Natural killer cell treated with Interleukin-12 subunit alpha and Interleukin-12 subunit beta and Interleukin-15 and Interleukin-18, amount 100 ng/mL, for 72 hours (primary cell): ENCODE data around the gene PRIMA1. TPM values are rescaled to one million over a fixed set of nuclear protein-coding genes. Genes with fewer than 3 reads are reported as not detected.

Experiments
- ATAC-seq, 2 donors: fragments of 150-1000 bp; cut with Tn5 transposase in 1 of 2; sonication (Bioruptor Pico), chemical (Tn5 transposase) in 1 of 2; 2 replicates each; pipeline ENCODE4 v1.10.0; 2021
- DNase-seq: peaks from one replicate; pipeline ENCODE4 v3.0.0; 2022; ENCODE audit warnings: low spot score
- H3K27ac Mint-ChIP-seq, 2 donors: 1 replicate in 1 of 2; 2 replicates in 1 of 2; pipeline ENCODE4 v1.8.0; 2022; ENCODE audit warnings: mixed read lengths in 2 of 2, mild to moderate bottlenecking in 1 of 2, moderate library complexity in 1 of 2
- H3K27me3 Mint-ChIP-seq, 2 donors: 1 replicate in 1 of 2; 2 replicates in 1 of 2; pipeline ENCODE4 v1.8.0; 2022; ENCODE audit warnings: mixed read lengths in 2 of 2
- H3K36me3 Mint-ChIP-seq: one replicate; pipeline ENCODE4 v1.8.0; 2022; ENCODE audit warnings: mixed read lengths
- H3K4me1 Mint-ChIP-seq, 2 donors: 1 replicate in 1 of 2; 2 replicates in 1 of 2; pipeline ENCODE4 v1.8.0; 2022; ENCODE audit warnings: low read depth in 2 of 2, mixed read lengths in 2 of 2, mild to moderate bottlenecking in 1 of 2
- H3K4me3 Mint-ChIP-seq: one replicate; pipeline ENCODE4 v1.8.0; 2022; ENCODE audit warnings: mixed read lengths
- H3K9me3 Mint-ChIP-seq: 2 replicates; pipeline ENCODE4 v1.8.0; 2022; ENCODE audit warnings: mixed read lengths
- total RNA-seq, 2 donors: library from RNA; stranded (reverse); gene quantifications; one replicate each; pipeline ENCODE4 v1.2.3, GENCODE V29; 2022

The PRIMA1 gene, protein sequence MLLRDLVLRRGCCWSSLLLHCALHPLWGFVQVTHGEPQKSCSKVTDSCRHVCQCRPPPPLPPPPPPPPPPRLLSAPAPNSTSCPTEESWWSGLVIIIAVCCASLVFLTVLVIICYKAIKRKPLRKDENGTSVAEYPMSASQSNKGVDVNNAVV
- not detected for total RNA-seq

GRCh38 chr14:93788293-93788542, at the start of gene PRIMA1:
Gene PRIMA1, minus strand, starts transcription at chr14:93788485. Its CDS starts 767 bp downstream, at chr14:93787718.
- Mint-ChIP-seq H3K4me1 (peaks cover 0 to 2% of the 10 kb centered on the region in 2 donors), H3K27ac (no peak within 1 kb of the TSS), H3K27me3 (peaks cover 51 to 66% of the 10 kb centered on the region in 2 donors), H3K36me3 (no peaks in the 10 kb centered on the region), H3K4me3 (no peak within 1 kb of the TSS), H3K9me3 (no peaks in the 10 kb centered on the region)
- ATAC-seq (no peak), DNase-seq (no peak)

DNA sequence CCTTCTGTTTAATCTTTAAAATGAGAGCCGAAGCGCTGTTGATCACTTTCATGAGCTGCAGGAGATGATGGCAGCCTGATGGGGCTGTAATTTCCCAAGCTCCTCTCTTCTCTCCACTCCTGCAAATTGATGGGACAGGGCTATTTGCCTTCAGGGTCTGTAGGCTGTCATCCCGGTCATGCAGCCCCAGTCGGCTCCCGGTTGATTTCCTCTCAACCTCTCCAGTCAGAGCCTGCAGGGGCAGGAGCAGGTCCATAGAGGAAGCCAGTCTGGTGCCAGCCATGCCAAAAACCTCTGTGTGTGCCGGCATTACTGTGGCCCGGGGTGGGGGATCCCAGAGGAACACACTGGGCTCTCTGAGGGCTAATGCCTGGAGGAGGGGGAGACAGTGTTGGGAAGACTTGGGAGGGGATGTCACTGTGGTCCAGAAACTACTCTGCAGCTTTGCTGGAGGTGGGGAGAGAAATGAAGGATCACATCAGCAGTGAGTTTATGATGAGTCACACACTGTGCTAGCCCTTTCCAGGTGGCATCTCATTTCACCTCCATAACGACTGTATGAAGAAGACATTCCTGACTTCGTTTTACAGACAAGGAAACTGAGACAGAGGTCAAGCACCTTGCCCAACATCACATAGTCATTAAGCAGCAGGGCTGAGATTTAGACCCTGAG, 46.5 kb upstream of the PRIMA1 start:
- Mint-ChIP-seq H3K4me3 (no peak overlapping the region), H3K27ac (no peak overlapping the region), H3K27me3 (peaks cover 10 to 21% of the 10 kb centered on the region in 2 donors), H3K4me1 (peaks cover 0 to 4% of the 10 kb centered on the region in 2 donors), H3K36me3 (no peaks in the 10 kb centered on the region), H3K9me3 (no peaks in the 10 kb centered on the region)
- no peak for ATAC-seq
- no peak for DNase-seq

DNA sequence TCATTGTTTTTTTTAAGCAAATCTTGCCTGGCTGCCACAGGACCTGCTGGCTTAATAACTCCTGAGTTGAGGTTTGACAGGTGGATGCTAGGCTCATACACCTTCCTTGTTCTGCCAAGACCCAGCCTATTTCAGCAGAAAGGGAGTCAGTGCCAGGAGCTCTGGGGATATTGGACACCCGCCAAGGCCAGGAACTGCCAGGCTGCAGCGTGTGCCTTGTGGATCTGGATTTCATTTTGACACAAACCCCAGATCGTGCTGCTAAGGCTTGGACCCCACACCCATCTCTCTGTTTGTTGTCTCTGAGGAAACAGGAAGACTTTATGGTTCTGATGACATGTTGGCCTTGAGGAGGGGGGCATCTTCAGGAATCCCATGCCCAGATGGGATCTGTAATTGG, 44.4 kb upstream of the PRIMA1 start:
- Mint-ChIP-seq H3K27me3 (peaks cover 15 to 18% of the 10 kb centered on the region in 2 donors), H3K9me3 (no peaks in the 10 kb centered on the region), H3K4me1 (no peaks in the 10 kb centered on the region), H3K27ac (no peak overlapping the region), H3K4me3 (no peak overlapping the region), H3K36me3 (no peaks in the 10 kb centered on the region)
- ATAC-seq (no peak), DNase-seq (no peak)

DNA sequence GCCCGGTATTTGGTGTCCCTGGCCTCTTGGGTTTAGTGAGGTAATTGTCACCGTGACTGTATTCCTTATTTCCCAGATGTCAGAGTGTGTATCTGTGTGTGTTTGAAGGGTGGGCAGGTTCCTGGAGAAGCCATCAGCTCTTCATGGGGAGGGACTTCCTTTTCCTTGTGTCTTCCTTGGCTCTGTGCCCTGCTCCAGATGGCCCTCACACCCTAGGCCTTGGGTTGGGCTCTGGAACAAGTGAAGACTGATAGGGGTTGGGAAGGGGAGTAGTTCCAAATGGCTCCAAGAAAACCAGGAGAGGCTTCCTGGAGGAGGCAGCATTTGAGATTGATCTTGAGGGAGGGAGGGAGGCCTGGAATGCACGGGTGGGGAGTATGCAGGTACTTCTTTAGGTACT, 43.8 kb upstream of the PRIMA1 start:
- DNase-seq: no peak
- no peak overlapping the region for H3K27ac Mint-ChIP-seq
- H3K9me3 Mint-ChIP-seq: no peaks in the 10 kb centered on the region
- ATAC-seq: no peak
- no peaks in the 10 kb centered on the region for H3K36me3 Mint-ChIP-seq
- H3K4me3 Mint-ChIP-seq: no peak overlapping the region
- H3K27me3 Mint-ChIP-seq: peaks cover 15 to 18% of the 10 kb centered on the region in 2 donors
- no peaks in the 10 kb centered on the region for H3K4me1 Mint-ChIP-seq

DNA sequence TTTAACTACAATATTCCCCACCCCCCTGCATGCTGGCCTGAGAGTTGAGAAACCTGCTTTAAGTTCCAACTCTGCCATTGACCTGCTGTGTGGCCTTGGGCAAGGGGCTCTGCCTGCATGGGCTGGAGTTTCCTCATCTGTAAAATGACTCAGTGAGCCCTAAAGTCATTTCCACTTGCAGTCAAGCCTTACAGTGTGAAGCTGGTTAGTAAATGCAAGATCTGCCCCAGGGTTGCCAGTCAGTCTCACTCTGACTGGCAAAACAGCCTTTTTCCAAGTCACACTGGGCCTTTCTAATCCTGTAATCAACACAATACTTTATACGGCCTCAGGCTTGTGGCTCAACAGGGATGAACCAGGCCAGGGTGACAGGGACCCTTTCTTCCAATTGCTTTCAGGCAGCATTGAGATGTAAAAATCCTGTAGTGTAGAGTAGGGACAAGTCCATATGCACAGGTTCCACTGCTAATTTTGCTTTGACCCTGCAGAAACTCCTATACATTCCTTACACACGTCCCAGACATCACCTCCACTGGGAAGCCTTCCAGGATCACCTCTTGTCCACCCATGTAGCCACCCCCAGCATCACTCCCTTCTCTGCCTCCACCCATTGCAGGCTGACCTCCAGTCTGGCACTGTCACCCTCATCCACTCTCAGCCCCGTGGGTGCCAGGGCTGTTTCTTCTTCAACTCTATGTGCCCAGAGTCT, 42.6 kb upstream of the PRIMA1 start:
- ATAC-seq (no peak), DNase-seq (no peak)
- no peaks in the 10 kb centered on the region for H3K4me1 Mint-ChIP-seq
- no peak overlapping the region for H3K4me3 Mint-ChIP-seq
- H3K27ac Mint-ChIP-seq: no peak overlapping the region
- no peaks in the 10 kb centered on the region for H3K9me3 Mint-ChIP-seq
- H3K36me3 Mint-ChIP-seq: no peaks in the 10 kb centered on the region
- H3K27me3 Mint-ChIP-seq: peaks cover 12 to 21% of the 10 kb centered on the region in 2 donors

GRCh38 chr14:93829839-93830481, 41.7 kb upstream of the PRIMA1 start:
- Mint-ChIP-seq H3K9me3 (no peaks in the 10 kb centered on the region), H3K27ac (no peak overlapping the region), H3K4me1 (no peaks in the 10 kb centered on the region), H3K27me3 (peaks cover 8 to 20% of the 10 kb centered on the region in 2 donors), H3K4me3 (no peak overlapping the region), H3K36me3 (no peaks in the 10 kb centered on the region)
- no peak for DNase-seq
- no peak for ATAC-seq

DNA sequence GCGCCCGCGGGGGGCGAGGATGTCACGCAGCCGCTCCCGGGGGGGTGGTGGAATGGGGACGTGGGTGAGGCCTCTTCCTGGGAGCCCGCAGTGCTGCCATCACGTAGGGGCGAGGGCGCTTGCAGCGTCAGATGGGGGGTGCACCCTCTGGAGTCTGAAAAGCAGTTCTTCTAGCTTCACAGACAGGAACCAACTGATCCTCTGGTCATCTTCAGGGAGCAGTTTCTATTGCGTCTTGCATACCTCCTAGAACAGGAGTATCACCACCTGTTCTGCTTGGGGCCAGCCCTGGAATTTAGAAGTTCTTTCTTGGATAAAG, 36.9 kb upstream of the PRIMA1 start:
- Mint-ChIP-seq H3K27ac (no peak overlapping the region), H3K4me1 (no peaks in the 10 kb centered on the region), H3K4me3 (no peak overlapping the region), H3K27me3 (peaks cover 8 to 15% of the 10 kb centered on the region in 2 donors), H3K36me3 (no peaks in the 10 kb centered on the region), H3K9me3 (no peaks in the 10 kb centered on the region)
- DNase-seq (no peak), ATAC-seq (no peak)

DNA sequence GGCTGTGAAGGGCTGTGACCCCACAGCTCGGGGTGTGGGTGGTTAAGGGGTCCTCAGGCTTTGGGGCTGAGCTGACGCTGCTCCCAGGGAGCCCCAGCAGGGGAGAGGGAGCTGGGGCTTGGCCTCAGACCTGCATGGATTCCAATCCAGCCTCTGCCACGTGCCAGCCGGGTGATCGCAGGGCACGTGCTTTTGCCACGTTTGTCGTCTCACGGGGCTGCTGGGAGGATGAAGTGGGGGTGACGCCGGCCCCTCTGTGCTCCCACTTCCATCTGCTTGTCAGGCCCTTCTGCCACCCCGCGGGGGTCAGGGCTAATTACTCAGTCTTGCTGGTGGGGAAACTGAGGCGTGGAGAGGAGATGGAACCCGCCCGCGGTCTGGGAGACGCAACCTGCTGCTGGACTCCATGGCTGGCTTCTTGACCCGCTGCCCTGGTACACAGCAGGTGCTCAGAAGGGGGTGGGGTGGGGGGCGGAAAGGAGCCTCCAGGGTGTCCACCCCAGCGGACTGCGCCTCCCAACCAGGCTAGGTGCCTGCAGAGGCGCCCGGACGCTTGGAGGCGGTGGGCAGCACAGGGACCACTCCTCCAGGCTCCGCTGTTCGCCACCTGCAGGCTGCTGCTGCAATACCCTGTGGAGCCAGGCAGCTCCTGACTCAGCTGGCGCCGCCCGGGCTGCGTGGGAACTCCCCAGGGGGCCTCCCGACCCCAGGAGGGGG, 36.4 kb upstream of the PRIMA1 start:
- H3K4me3 Mint-ChIP-seq: no peak overlapping the region
- no peak overlapping the region for H3K27ac Mint-ChIP-seq
- H3K36me3 Mint-ChIP-seq: no peaks in the 10 kb centered on the region
- peak in 1 of 2 donors; percentile 15 for ATAC-seq
- H3K4me1 Mint-ChIP-seq: no peaks in the 10 kb centered on the region
- peaks cover 3 to 13% of the 10 kb centered on the region in 2 donors for H3K27me3 Mint-ChIP-seq
- DNase-seq: peak; percentile 59
- H3K9me3 Mint-ChIP-seq: no peaks in the 10 kb centered on the region

DNA sequence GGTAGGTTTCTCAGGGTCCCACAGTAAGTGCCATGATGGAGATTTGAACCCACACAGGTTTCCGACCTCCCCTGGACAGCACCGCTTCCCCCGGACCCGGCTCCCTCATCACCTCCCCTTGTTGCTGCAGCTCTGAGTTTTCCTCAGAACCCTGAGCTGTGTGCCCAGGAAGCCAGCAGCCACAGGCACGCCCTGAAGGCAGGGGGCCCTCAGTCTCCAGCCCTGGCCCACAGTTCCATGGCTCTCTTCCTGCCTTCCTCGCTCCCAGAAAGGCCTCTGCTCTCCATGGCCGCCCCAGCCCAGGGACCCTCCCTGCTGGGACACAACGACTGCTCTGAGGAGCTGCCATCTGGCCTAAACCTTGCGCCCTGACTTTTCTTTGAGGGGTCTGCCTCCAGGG, 35.8 kb upstream of the PRIMA1 start:
- no peaks in the 10 kb centered on the region for H3K4me1 Mint-ChIP-seq
- ATAC-seq (no peak), DNase-seq (no peak)
- peaks cover 5 to 12% of the 10 kb centered on the region in 2 donors for H3K27me3 Mint-ChIP-seq
- no peaks in the 10 kb centered on the region for H3K36me3 Mint-ChIP-seq
- no peak overlapping the region for H3K4me3 Mint-ChIP-seq
- H3K27ac Mint-ChIP-seq: no peak overlapping the region
- H3K9me3 Mint-ChIP-seq: no peaks in the 10 kb centered on the region

DNA sequence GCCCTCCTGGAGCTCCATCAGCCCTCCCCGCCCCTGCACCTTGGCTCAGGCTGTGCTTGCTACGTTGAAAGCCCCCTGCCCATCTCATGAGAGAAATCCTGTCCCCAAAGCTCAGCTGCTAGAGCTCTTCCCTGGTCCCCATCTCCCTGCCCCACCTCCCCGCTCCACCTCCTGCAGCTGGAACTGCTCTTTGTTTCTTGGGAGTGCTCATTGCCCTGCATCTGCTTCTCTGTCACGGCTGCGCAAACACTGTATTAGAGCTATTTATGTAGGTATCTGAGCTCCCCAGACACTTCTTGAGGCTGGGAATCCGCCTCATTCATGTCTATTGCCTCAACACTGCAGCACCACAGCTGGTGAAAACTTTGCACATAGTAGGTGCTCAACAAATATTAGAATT, 32.8 kb upstream of the PRIMA1 start:
- Mint-ChIP-seq H3K9me3 (no peaks in the 10 kb centered on the region), H3K27me3 (peaks cover 9 to 18% of the 10 kb centered on the region in 2 donors), H3K4me3 (no peak overlapping the region), H3K4me1 (no peaks in the 10 kb centered on the region), H3K36me3 (no peaks in the 10 kb centered on the region), H3K27ac (no peak overlapping the region)
- ATAC-seq (no peak), DNase-seq (no peak)

- Mint-ChIP-seq H3K27ac (no peak overlapping the region), H3K4me3 (no peak overlapping the region), H3K9me3 (peaks cover 7% of the 10 kb centered on the region), H3K36me3 (peaks cover 10% of the 10 kb centered on the region), H3K27me3 (peaks cover 8 to 29% of the 10 kb centered on the region in 2 donors), H3K4me1 (no peaks in the 10 kb centered on the region)
- ATAC-seq (peak in 1 of 2 donors; percentile 26), DNase-seq (no peak)
These were observed 30.6 kb upstream of the PRIMA1 start for GRCh38 chr14:93818857-93819256.

GRCh38 chr14:93811676-93812075, 23.4 kb upstream of the PRIMA1 start:
- Mint-ChIP-seq H3K27ac (no peak overlapping the region), H3K27me3 (peaks cover 3 to 32% of the 10 kb centered on the region in 2 donors), H3K4me1 (no peaks in the 10 kb centered on the region), H3K36me3 (peaks cover 10% of the 10 kb centered on the region), H3K4me3 (no peak overlapping the region), H3K9me3 (peaks cover 7% of the 10 kb centered on the region)
- peak in 1 of 2 donors; percentile 22 for ATAC-seq
- no peak for DNase-seq

DNA sequence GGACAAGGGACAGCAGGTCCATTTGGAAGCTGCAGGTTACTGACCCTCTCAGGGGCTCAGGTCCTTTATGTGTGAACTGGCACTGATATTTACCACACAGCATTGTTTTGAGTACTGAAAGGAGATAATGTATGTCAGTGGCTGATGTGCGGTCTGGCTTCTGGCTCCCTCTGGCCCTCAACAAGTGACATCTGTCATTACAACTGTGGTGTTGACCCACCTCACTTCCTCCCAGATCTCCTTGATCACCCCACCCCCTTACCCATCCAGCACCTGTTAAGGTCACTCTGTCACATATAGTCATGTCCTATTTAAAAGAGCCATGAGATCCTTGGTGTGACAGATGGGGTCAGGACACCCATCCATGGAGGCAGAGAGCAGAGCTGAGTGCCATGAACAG, 22.7 kb upstream of the PRIMA1 start:
- no peak overlapping the region for H3K27ac Mint-ChIP-seq
- peaks cover 7% of the 10 kb centered on the region for H3K9me3 Mint-ChIP-seq
- H3K4me3 Mint-ChIP-seq: no peak overlapping the region
- no peak for ATAC-seq
- no peak for DNase-seq
- H3K27me3 Mint-ChIP-seq: peaks cover 3 to 32% of the 10 kb centered on the region in 2 donors
- H3K4me1 Mint-ChIP-seq: no peaks in the 10 kb centered on the region
- H3K36me3 Mint-ChIP-seq: peaks cover 10% of the 10 kb centered on the region
